Kidney capillary endothelial cell (primary cell): ENCODE data around the gene FAF1.

Experiments used
- DNase-seq: peaks from one replicate; pipeline ENCODE4 v3.0.0-alpha.2; 2018; ENCODE audit warnings: low spot score

FAF1 gene

GRCh38 chr1:50426702-50427085, 533.4 kb downstream of the FAF1 start:
- DNase-seq = no peak

- DNase-seq = no peak
Measured at GRCh38 chr1:50426108-50426700, 533.9 kb downstream of the FAF1 start.

GRCh38 chr1:50425376-50426107, 534.5 kb downstream of the FAF1 start:
- no peak for DNase-seq

- no peak for DNase-seq
Measured at GRCh38 chr1:50424884-50425375, 535.1 kb downstream of the FAF1 start.

GRCh38 chr1:50424045-50424883, 535.8 kb downstream of the FAF1 start:
- no peak for DNase-seq

GRCh38 chr1:50423670-50424000, 536.4 kb downstream of the FAF1 start:
- no peak for DNase-seq

- no peak for DNase-seq
Measured at GRCh38 chr1:50422946-50423669, 537.0 kb downstream of the FAF1 start, which contains the start of gene DMRTA2. DMRTA2 (minus strand) TSS chr1:50423443; CDS start chr1:50421536, 1,907 bp downstream.

GRCh38 chr1:50422675-50422945, 537.5 kb downstream of the FAF1 start:
- no peak for DNase-seq

- DNase-seq = no peak
Measured at GRCh38 chr1:50421768-50422674, 538.0 kb downstream of the FAF1 start.

- no peak for DNase-seq
Measured at GRCh38 chr1:50421366-50421748, 538.7 kb downstream of the FAF1 start.

GRCh38 chr1:50420689-50421365, 539.2 kb downstream of the FAF1 start:
- no peak for DNase-seq

- no peak for DNase-seq
Measured at GRCh38 chr1:50419907-50420677, 540.0 kb downstream of the FAF1 start.

- no peak for DNase-seq
Measured at GRCh38 chr1:50419192-50419906, 540.7 kb downstream of the FAF1 start.

GRCh38 chr1:50418600-50419109, 541.4 kb downstream of the FAF1 start:
- DNase-seq = no peak

GRCh38 chr1:50417946-50418599, 542.0 kb downstream of the FAF1 start:
- no peak for DNase-seq

GRCh38 chr1:50417507-50417906, 542.6 kb downstream of the FAF1 start:
- no peak for DNase-seq

GRCh38 chr1:50416553-50417453, 543.3 kb downstream of the FAF1 start:
- no peak for DNase-seq

- DNase-seq = no peak
Measured at GRCh38 chr1:50416150-50416527, 543.9 kb downstream of the FAF1 start.
